GM12873 (cell line): Measurements from ENCODE around the gene HELZ.

Experiments
- CTCF ChIP-seq: IDR thresholded peaks from 2 replicates; pipeline ENCODE4 v1.5.1; 2012; ENCODE audit warnings: low read depth, mild to moderate bottlenecking, moderate library complexity, low read length, control low read depth; ENCODE audit not compliant: insufficient read depth; ENCODE audit errors: missing control alignments

Gene HELZ

DNA sequence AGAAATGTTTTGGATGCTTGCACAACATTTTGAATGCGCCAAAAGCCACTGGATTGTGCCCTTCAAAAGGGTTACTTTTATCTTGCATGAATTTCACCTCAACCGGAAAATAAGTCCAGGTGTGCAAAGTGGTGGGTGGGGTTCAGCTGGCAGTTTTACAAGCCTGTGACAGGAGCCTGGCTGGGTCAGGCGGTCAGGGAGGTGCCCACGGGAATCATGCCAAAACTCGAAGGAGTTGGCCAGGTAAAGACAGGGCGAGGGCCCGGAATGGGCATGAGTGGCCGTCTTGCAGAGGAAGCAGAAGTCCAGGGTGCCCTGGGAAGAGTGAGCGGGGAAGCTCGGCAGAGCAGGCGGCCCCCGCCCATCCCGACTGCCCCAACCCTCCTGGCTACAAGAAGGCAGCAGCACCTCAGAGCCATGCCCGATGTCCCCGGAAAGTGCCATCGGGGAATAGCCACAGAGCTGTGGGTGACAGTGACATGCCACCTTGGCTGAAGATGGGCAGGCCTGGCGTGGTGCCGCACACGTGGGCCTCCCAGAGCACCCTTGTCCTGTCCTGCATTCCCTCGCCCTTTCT is 219.7 kb downstream of the HELZ start:
- no peak for TF ChIP-seq CTCF

GRCh38 chr17:67024736-67025135 is 220.3 kb downstream of the HELZ start:
- no peak for TF ChIP-seq CTCF

GRCh38 chr17:67022451-67022810 is 222.6 kb downstream of the HELZ start:
- TF ChIP-seq CTCF, result no peak

GRCh38 chr17:67021743-67022450 is 223.1 kb downstream of the HELZ start:
- no peak for TF ChIP-seq CTCF

GRCh38 chr17:67021196-67021595 is 223.8 kb downstream of the HELZ start:
- TF ChIP-seq CTCF, result no peak
